ENCODE measurements around the gene SHISAL1.

SHISAL1 gene

GRCh38 chr22:44278243-44279068 is 34.3 kb downstream of the SHISAL1 start:
- no peak for DNase-seq (ENCODE audit: low read depth)

- DNase-seq (ENCODE audit: low read depth): no peak
Measured at GRCh38 chr22:44277386-44278135, 35.2 kb downstream of the SHISAL1 start.

- DNase-seq (ENCODE audit: low read depth): no peak
Measured at GRCh38 chr22:44276706-44277356, 35.9 kb downstream of the SHISAL1 start.

GRCh38 chr22:44276041-44276440 is 36.7 kb downstream of the SHISAL1 start:
- no peak for DNase-seq (ENCODE audit: low read depth)

- DNase-seq (ENCODE audit: low read depth): no peak
Measured at GRCh38 chr22:44275631-44275995, 37.1 kb downstream of the SHISAL1 start.

GRCh38 chr22:44274918-44275630 is 37.7 kb downstream of the SHISAL1 start:
- DNase-seq (ENCODE audit: low read depth): no peak

GRCh38 chr22:44273175-44273574 is 39.6 kb downstream of the SHISAL1 start:
- no peak for DNase-seq (ENCODE audit: low read depth)

- no peak for DNase-seq (ENCODE audit: low read depth)
Measured at GRCh38 chr22:44272401-44272771, 40.4 kb downstream of the SHISAL1 start.

GRCh38 chr22:44271732-44272400 is 40.9 kb downstream of the SHISAL1 start:
- no peak for DNase-seq (ENCODE audit: low read depth)

GRCh38 chr22:44271010-44271500 is 41.7 kb downstream of the SHISAL1 start:
- DNase-seq (ENCODE audit: low read depth): no peak

- no peak for DNase-seq (ENCODE audit: low read depth)
Measured at GRCh38 chr22:44270556-44270880, 42.2 kb downstream of the SHISAL1 start.

GRCh38 chr22:44269757-44270555 is 42.8 kb downstream of the SHISAL1 start:
- no peak for DNase-seq (ENCODE audit: low read depth)

- DNase-seq (ENCODE audit: low read depth): no peak
Measured at GRCh38 chr22:44269117-44269498, 43.6 kb downstream of the SHISAL1 start.

GRCh38 chr22:44268431-44269116 is 44.2 kb downstream of the SHISAL1 start:
- DNase-seq (ENCODE audit: low read depth): no peak

GRCh38 chr22:44267856-44268255 is 44.9 kb downstream of the SHISAL1 start:
- no peak for DNase-seq (ENCODE audit: low read depth)

GRCh38 chr22:44266796-44267760 is 45.7 kb downstream of the SHISAL1 start:
- no peak for DNase-seq (ENCODE audit: low read depth)

- DNase-seq (ENCODE audit: low read depth): no peak
Measured at GRCh38 chr22:44263547-44263946, 49.2 kb downstream of the SHISAL1 start.

GRCh38 chr22:44261861-44262595 is 50.7 kb downstream of the SHISAL1 start:
- no peak for DNase-seq (ENCODE audit: low read depth)
